GM18858 (cell line): ENCODE measurements around the gene SERP1.
"Not testable (repeated sequence)": the region's sequence is repeated elsewhere in the genome, so short reads cannot be mapped to it uniquely, and the experiment has no call there.

Experiments
- ATAC-seq: cut with Tn5 transposase; IDR thresholded peaks from one replicate; pipeline ENCODE4 v1.9.1; 2021; ENCODE audit not compliant: unreplicated experiment

SERP1 gene

GRCh38 chr3:150540297-150540696 lies 6.0 kb downstream of the SERP1 start:
- no peak for ATAC-seq

GRCh38 chr3:150538324-150539208 lies 7.7 kb downstream of the SERP1 start:
- ATAC-seq = no peak

- ATAC-seq = no peak
Observed at GRCh38 chr3:150535204-150535603, 11.1 kb downstream of the SERP1 start.

- no peak for ATAC-seq
Observed at GRCh38 chr3:150531775-150532174, 14.5 kb downstream of the SERP1 start.

GRCh38 chr3:150528354-150528797 lies 17.9 kb downstream of the SERP1 start:
- no peak for ATAC-seq

GRCh38 chr3:150527464-150528255 lies 18.6 kb downstream of the SERP1 start:
- no peak for ATAC-seq

- no peak for ATAC-seq
Observed at GRCh38 chr3:150523538-150523937, 22.8 kb downstream of the SERP1 start.

- no peak for ATAC-seq
Observed at GRCh38 chr3:150521463-150521862, 24.8 kb downstream of the SERP1 start.

DNA sequence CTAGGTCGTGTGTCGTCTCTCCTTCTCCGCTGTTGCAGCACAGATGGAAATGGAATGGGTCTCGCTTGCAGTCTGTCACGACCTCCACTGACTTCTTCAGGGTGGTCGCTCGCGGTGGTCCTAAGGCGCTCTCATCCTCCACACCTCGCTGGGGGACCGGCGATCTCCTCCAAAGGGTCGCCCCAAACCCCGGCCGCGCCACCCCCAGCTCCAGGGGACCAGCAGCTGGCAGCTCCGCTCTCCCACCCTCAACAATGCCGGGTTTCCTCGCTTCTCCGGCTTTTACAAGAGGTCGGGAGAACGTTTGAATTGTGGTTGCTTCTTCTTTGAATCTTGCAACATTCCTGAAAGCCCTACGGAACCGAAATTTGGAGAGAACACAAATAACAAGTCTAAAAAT lies 25.9 kb downstream of the SERP1 start:
- ATAC-seq = no peak

GRCh38 chr3:150519026-150519425 lies 27.3 kb downstream of the SERP1 start:
- no peak for ATAC-seq

GRCh38 chr3:150515210-150515609 lies 31.1 kb downstream of the SERP1 start:
- ATAC-seq = no peak

DNA sequence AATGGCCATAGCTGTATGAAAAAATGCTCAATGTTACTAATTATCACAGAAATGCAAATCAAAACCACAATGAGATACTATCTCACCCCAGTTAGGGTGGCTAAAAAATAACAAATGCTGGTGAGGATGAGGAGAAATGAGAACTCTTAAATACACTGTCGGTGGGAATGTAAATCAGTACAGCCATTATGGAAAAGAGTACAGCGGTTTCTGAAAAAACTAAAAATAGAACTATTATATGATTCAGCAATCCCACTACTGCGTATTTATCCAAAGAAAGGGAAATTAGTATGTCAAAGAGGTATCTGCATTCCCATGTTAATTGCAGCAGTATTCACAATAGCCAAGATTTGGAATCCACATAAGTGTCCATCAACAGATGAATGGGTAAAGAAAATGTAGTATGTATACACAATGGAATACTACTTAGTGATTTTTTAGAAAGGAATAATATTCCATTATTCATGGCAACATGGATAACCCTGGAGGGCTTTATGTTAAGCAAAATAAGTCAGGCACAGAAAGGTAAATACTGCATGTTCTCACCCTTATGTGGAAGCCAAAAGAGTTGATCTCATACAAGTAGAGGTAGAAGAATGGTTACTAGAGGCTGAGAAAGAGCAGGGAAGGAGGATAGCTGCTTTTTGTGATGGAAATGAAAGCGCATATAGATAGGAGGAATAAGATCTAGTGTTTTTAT lies 35.0 kb downstream of the SERP1 start:
- no peak for ATAC-seq

- no peak for ATAC-seq
Observed at GRCh38 chr3:150509780-150510179, 36.5 kb downstream of the SERP1 start.

DNA sequence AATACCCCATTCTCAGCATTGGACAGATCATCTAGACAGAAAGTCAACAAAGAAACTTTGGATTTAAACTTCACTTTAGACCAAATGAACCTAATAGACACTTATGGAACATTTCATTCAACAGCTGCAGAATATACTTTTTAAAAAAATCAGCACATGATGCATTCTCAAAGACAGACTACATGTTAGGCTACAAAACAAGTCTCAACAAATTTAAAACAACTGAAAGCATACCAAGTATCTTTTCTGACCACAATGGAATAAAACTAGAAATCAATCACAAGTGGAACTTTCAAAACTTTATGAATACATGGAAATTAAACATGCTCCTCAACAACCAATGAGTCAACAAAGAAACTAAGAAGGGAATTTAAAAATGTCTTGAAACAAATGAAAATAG lies 37.9 kb downstream of the SERP1 start:
- ATAC-seq = no peak

GRCh38 chr3:150504483-150504882 lies 41.8 kb downstream of the SERP1 start:
- ATAC-seq = no peak

GRCh38 chr3:150503402-150504099 lies 42.7 kb downstream of the SERP1 start:
- no peak for ATAC-seq

GRCh38 chr3:150500960-150501359 lies 45.3 kb downstream of the SERP1 start:
- not testable (repeated sequence) for ATAC-seq

GRCh38 chr3:150497956-150498355 lies 48.3 kb downstream of the SERP1 start:
- ATAC-seq = no peak

- ATAC-seq = no peak
Observed at GRCh38 chr3:150495563-150496168, 50.6 kb downstream of the SERP1 start.

- no peak for ATAC-seq
Observed at GRCh38 chr3:150495149-150495548, 51.1 kb downstream of the SERP1 start.
